GM18951 (cell line): ENCODE results near the gene CDH15.

Source experiments
- POLR2A ChIP-seq: IDR thresholded peaks from 4 replicates; pipeline ENCODE4 v1.6.1; 2011; ENCODE audit warnings: mild to moderate bottlenecking; ENCODE audit not compliant: insufficient read length, insufficient read depth; ENCODE audit errors: extremely low read depth
- in situ Hi-C: fragments of 300-500 bp; cut with MboI; formaldehyde crosslinking; loops from one replicate; pipeline ENCODE4 v1.12.0; 2022; ENCODE audit warnings: low sequenced_read_pairs, mixed read lengths, inconsistent platforms; ENCODE audit not compliant: unreplicated experiment

CDH15 gene

GRCh38 chr16:89163297-89163696 lies 8.3 kb upstream of the CDH15 start:
- TF ChIP-seq POLR2A: no peak
- in situ Hi-C loops: loop anchor here (25.0 kb wide), 1 partner anchor 226 kb away; no protein-coding TSS in a partner anchor

DNA sequence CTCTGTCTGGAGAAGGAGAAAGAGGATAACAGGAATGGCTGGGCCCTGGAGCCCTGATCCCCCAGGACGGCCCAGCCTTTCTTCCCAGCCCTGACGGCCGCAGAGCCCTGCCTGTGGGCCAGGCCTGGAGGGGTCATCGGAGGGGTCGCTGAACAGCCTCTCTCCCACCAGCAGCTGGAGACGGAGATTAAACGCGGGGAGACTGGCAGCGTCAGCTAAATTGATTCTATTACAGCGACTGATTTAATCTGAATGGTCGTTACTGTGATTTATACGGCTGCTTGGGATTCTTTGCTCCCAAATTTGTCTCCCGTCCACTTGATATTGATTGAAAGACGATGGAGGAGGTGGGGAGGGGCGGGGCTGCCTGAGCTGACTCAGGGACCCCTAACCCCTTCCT lies 7.1 kb upstream of the CDH15 start:
- TF ChIP-seq POLR2A: no peak

DNA sequence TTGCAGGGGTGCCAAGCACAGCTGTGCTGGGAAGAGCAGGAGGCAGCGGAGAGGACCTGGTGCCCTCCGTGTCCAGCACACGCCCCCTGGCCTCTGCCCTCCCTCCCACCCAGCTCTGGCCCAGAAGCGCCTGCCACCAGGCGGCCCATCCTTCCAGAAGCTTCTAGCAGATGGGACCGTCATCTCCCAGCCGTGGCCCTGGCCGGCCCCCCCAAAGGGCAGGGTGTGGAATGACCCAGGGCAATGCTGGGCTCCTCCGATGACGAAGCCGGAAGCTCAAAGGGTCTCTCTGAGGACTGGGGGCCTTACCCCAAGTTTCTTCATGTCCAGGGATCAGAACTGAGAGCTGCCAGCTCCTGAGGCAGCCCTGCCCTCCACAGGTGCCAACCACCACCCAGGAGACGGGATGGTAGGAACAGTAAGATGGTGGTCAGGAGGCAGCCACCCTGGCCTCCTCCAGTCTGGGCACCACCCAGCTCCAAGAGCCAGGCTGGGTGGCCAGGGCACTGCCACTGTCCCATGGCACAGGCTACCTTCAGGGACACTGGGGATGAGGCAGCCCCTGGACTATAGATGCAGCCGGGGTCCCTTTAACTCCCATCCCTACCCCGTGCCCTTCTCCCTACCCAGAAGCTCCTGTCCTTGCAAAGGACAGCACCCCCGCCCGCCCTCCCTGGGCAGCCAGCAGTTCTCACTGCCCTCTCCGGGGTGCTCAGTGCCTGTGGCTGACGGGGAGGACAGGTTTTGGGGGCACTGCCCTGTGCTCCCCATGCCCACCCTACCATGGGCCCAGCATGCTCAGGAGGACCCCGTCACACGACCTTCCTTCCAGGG lies 6.5 kb upstream of the CDH15 start:
- in situ Hi-C loops: loop anchor here (25.0 kb wide), 1 partner anchor 228 kb away; no protein-coding TSS in a partner anchor
- TF ChIP-seq POLR2A: no peak

More for the DNA sequence above, 7.1 kb upstream of the CDH15 start:
- in situ Hi-C loops: loop anchor here (25.0 kb wide), 1 partner anchor 227 kb away; no protein-coding TSS in a partner anchor

DNA sequence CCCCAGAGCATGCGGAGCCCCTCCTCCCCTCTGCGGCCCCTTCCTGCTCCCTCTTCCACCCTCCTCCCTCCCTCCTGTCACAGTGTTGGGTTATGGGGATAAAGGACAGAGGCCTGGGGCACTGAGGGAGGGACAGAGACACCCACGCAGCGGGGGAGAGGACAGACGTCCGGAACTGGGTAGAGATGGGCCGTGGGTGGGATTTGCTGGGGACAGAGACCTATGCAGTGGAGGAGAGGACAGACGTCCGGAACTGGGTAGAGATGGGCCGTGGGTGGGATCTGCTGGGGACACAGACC lies 5.9 kb upstream of the CDH15 start:
- in situ Hi-C loops: loop anchor here (25.0 kb wide), 1 partner anchor 228 kb away; no protein-coding TSS in a partner anchor

GRCh38 chr16:89166696-89167424 lies 4.7 kb upstream of the CDH15 start:
- no peak for TF ChIP-seq POLR2A
- in situ Hi-C loops: loop anchor here (25.0 kb wide), 1 partner anchor 230 kb away; no protein-coding TSS in a partner anchor

DNA sequence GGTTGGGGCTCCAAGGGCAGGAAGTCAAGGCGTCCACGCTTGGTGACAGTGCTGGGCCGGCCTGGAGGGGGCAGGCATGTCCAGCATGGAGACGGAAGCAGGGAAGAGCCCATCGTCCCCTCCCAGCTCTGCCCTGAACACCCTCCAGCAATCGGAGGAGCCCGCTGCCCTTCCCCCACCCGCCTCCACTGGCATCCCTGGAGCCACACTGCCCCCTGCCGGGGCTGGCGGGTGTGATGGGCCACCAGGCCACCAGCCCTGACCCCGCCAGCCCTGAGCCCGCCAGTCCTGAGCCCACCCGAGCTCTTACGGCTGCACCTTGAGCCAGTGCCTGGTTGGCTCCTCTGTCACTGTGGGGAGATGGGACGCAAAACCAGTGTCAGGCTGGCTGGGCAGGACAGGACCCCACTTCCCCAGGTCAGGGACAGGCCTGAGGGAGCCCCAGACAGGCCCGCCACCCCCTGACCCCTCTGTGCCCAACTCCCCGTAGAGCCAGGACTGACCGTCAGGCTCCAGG lies 4.1 kb upstream of the CDH15 start:
- in situ Hi-C loops: loop anchor here (25.0 kb wide), 1 partner anchor 230 kb away; no protein-coding TSS in a partner anchor
- TF ChIP-seq POLR2A: no peak

DNA sequence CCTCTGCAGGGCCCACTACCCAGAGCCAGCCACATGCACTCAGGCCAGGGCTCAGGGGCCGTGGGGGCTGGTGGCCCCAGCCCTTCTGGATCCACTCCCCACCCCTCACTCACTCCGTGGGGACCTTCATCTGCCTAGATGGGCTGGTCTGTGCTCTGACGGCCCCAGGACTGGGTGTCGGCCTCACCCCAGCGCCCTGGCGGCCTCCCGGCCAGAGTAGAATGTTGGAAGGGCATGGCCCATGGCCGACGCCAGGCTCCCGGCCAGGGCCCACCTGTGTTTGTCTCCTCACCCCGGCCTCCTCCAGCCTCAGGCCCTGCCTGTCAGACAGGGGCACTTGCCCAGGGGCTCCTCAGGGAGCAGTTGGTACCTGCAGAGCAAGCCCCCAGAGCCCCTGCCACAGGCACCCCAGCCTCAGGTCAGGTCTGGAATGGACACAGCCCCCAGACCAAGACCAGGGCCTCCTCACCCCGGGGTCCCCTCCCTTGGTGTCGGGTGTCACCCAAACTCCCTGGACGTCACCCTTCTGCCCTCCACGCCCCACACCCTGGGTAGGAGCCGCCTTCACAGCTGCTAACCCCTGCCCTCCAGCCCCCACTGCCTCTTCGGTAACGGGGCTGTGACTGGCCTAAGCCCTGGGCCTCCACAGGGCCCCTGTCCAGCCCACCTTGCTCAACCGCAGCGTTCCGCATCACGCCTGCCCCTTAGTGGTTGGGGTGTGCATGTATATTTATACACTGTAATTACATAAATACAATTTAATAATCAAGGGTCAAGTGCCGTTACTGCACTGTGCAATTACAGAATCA lies 3.0 kb upstream of the CDH15 start:
- no peak for TF ChIP-seq POLR2A
- in situ Hi-C loops: loop anchor here (25.0 kb wide), 1 partner anchor 231 kb away; no protein-coding TSS in a partner anchor

DNA sequence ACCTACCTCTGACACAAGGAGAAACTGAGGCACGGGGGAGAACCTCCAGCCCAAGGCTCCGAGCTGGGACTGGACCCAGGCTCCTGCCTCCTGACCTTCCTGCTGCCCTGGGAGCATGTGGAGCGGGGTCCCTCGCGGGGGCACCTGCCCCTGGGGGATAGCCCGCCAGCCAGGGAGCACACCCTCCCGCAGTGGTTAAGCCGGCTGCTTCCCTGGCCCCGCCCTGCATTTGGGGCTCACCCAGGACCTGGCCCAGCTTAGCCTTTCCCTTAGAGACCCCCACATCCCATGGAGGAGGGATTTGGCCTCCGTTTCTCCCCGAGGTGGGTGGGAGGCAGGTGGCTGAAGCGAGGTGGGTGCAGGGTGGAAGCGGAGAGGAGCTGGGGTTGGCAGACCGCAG lies 1.8 kb upstream of the CDH15 start:
- in situ Hi-C loops: loop anchor here (25.0 kb wide), 1 partner anchor 232 kb away; no protein-coding TSS in a partner anchor
- no peak for TF ChIP-seq POLR2A

- in situ Hi-C loops: loop anchor here (25.0 kb wide), 1 partner anchor 233 kb away; no protein-coding TSS in a partner anchor
- TF ChIP-seq POLR2A: no peak
These were observed 967 bp upstream of the CDH15 start for GRCh38 chr16:89170346-89171215.

- TF ChIP-seq POLR2A: no peak
- in situ Hi-C loops: loop anchor here (25.0 kb wide), 1 partner anchor 235 kb away; no protein-coding TSS in a partner anchor
These were observed 601 bp downstream of the CDH15 start for GRCh38 chr16:89172171-89172527.

DNA sequence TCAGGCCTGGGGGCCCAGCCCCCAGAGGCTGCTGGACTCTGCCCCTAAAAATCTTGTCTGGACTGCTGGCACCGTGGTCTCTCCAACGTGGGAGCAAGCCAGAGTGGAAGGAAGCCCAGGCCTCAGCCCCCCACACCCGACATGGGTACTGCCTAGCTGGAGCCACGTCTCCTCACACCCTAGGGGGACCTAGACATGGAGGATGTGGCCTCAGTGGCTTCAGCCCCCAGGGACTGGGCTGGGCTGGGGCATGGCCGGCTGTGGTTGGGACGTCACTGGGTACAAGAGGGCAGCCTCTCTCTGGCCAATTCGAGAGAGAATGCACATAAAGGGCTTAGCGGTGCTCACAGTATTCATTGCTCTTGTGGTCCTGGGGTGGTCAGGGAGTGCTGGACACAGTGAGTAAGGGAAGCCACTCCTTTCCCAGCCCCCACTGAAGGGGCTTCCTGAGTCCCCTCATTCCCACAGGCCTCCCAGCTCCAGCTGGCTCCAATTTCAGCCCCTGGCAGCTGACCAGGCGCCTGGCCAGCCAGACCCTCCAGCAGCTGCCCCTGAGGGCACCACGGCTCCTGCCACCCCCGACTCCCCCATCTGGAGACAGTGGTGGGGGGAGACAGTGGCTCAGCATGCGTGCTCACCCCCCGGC lies 1.1 kb downstream of the CDH15 start:
- TF ChIP-seq POLR2A: no peak
- in situ Hi-C loops: loop anchor here (25.0 kb wide), 1 partner anchor 235 kb away; no protein-coding TSS in a partner anchor

GRCh38 chr16:89173174-89173921 lies 1.8 kb downstream of the CDH15 start:
- no peak for TF ChIP-seq POLR2A
- in situ Hi-C loops: loop anchor here (25.0 kb wide), 1 partner anchor 236 kb away; no protein-coding TSS in a partner anchor
